Measurements from ENCODE around the gene JSRP1.

GRCh38 chr19:2235381-2236063 is 20.7 kb downstream of the JSRP1 start:
- TF ChIP-seq CTCF (conservative IDR thresholded peaks at IDR 0.05; ENCODE audit: low read length) (no peak), EZH2phosphoT487 (IDR thresholded peaks at IDR 0.05; ENCODE audit: borderline replicate concordance, low read depth, low read length) (no peak)
